ENCODE results near the gene TRAPPC6A.

DNA sequence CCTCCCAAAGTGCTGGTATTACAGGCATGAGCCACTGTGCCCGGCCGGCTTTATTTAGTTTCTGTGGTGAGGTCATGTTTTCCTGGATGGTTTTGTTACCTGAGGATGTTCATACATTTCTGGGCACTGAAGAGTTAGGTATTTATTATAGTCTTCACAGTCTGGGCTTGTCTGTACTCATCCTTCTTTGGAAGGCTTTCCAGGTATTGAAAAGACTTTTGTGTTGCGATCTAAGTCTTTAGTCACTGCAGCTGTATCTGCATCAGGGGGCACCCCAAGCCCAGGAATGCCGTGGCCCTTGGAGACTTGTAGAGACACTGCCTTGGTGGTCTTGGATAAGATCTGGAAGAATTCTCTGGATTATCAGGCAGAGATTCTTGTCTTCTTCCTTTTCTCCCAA lies 13.3 kb upstream of the TRAPPC6A start:
- no peak for TF ChIP-seq CEBPB (IDR thresholded peaks at IDR 0.05)
- TF ChIP-seq RAD21 (IDR thresholded peaks at IDR 0.05; ENCODE audit: low read depth) = no peak
- no peak for TF ChIP-seq TEAD4 (IDR thresholded peaks at IDR 0.05)
- TF ChIP-seq TAF1 (IDR thresholded peaks at IDR 0.05; ENCODE audit: low read depth) = no peak
- TF ChIP-seq, protein P1, sequence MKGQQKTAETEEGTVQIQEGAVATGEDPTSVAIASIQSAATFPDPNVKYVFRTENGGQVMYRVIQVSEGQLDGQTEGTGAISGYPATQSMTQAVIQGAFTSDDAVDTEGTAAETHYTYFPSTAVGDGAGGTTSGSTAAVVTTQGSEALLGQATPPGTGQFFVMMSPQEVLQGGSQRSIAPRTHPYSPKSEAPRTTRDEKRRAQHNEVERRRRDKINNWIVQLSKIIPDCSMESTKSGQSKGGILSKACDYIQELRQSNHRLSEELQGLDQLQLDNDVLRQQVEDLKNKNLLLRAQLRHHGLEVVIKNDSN (IDR thresholded peaks at IDR 0.05) = no peak
- TF ChIP-seq FOXM1 (IDR thresholded peaks at IDR 0.05; ENCODE audit: borderline replicate concordance, low read depth) = no peak
- TF ChIP-seq, protein P2, sequence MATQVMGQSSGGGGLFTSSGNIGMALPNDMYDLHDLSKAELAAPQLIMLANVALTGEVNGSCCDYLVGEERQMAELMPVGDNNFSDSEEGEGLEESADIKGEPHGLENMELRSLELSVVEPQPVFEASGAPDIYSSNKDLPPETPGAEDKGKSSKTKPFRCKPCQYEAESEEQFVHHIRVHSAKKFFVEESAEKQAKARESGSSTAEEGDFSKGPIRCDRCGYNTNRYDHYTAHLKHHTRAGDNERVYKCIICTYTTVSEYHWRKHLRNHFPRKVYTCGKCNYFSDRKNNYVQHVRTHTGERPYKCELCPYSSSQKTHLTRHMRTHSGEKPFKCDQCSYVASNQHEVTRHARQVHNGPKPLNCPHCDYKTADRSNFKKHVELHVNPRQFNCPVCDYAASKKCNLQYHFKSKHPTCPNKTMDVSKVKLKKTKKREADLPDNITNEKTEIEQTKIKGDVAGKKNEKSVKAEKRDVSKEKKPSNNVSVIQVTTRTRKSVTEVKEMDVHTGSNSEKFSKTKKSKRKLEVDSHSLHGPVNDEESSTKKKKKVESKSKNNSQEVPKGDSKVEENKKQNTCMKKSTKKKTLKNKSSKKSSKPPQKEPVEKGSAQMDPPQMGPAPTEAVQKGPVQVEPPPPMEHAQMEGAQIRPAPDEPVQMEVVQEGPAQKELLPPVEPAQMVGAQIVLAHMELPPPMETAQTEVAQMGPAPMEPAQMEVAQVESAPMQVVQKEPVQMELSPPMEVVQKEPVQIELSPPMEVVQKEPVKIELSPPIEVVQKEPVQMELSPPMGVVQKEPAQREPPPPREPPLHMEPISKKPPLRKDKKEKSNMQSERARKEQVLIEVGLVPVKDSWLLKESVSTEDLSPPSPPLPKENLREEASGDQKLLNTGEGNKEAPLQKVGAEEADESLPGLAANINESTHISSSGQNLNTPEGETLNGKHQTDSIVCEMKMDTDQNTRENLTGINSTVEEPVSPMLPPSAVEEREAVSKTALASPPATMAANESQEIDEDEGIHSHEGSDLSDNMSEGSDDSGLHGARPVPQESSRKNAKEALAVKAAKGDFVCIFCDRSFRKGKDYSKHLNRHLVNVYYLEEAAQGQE (IDR thresholded peaks at IDR 0.05; ENCODE audit: low read depth) = no peak
- TF ChIP-seq EP300 (IDR thresholded peaks at IDR 0.05; ENCODE audit: borderline replicate concordance) = no peak
- TF ChIP-seq, protein P3, sequence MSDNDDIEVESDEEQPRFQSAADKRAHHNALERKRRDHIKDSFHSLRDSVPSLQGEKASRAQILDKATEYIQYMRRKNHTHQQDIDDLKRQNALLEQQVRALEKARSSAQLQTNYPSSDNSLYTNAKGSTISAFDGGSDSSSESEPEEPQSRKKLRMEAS (IDR thresholded peaks at IDR 0.05) = no peak
